Liver (tissue), 10 donors: Measurements from ENCODE around the gene STK11IP. TPM values are rescaled to one million over a fixed set of nuclear protein-coding genes. Genes with fewer than 3 reads are reported as not detected.

Experiments
- DNase-seq: peaks from one replicate; pipeline ENCODE4 v3.0.0-alpha.2; 2017; ENCODE audit warnings: low spot score
- H3K27ac ChIP-seq, 2 donors: one replicate each; pipeline ENCODE4 v1.7.0; 2013; ENCODE audit warnings: inconsistent platforms in 2 of 2, low read length in 2 of 2, control low read depth in 1 of 2, low read depth in 1 of 2, mild to moderate bottlenecking in 1 of 2
- H3K27me3 ChIP-seq, 4 donors: one replicate each; pipeline versions ENCODE4 v1.6.1 to v1.7.0; 2013; ENCODE audit warnings: low read length in 3 of 4, inconsistent platforms in 1 of 4, mild to moderate bottlenecking in 1 of 4, moderate library complexity in 1 of 4; ENCODE audit not compliant: control insufficient read depth in 4 of 4, insufficient read depth in 4 of 4
- H3K36me3 ChIP-seq, 4 donors: one replicate each; pipeline versions ENCODE4 v1.6.1 to v1.7.0; 2013; ENCODE audit warnings: low read length in 3 of 4, mild to moderate bottlenecking in 3 of 4, low read depth in 1 of 4, moderate library complexity in 1 of 4; ENCODE audit not compliant: control insufficient read depth in 4 of 4, insufficient read depth in 3 of 4
- H3K4me1 ChIP-seq, 4 donors: one replicate each; pipeline versions ENCODE4 v1.6.1 to v1.7.0; 2013; ENCODE audit warnings: low read length in 3 of 4, mild to moderate bottlenecking in 3 of 4, moderate library complexity in 1 of 4; ENCODE audit not compliant: control insufficient read depth in 4 of 4, insufficient read depth in 4 of 4
- H3K4me3 ChIP-seq, 3 donors: one replicate each; pipeline versions ENCODE4 v1.6.1 to v1.7.0; 2013; ENCODE audit warnings: low read length in 3 of 3, control low read depth in 1 of 3, low read depth in 1 of 3, mild to moderate bottlenecking in 1 of 3
- H3K9ac ChIP-seq, 2 donors: one replicate each; pipeline ENCODE4 v1.7.0; 2013; ENCODE audit warnings: low read length in 2 of 2, mild to moderate bottlenecking in 2 of 2, moderate library complexity in 2 of 2, control low read depth in 1 of 2, low read depth in 1 of 2
- H3K9me3 ChIP-seq, 4 donors: one replicate each; pipeline versions ENCODE4 v1.6.1 to v1.7.0; 2013; ENCODE audit warnings: low read length in 3 of 4; ENCODE audit not compliant: control insufficient read depth in 4 of 4
- ATF3 ChIP-seq: IDR thresholded peaks from 2 replicates; pipeline ENCODE4 v1.6.1; 2016; ENCODE audit warnings: antibody characterized with exemption
- CTCF ChIP-seq: fragments of 150-350 bp; IDR thresholded peaks from 2 replicates; pipeline ENCODE4 v1.5.1; 2017; ENCODE audit warnings: improper control_type of control experiment, low read depth, low read length; ENCODE audit not compliant: missing input control
- FOXA1 ChIP-seq: IDR thresholded peaks from 2 replicates; pipeline ENCODE4 v1.6.1; 2016; ENCODE audit warnings: antibody characterized with exemption
- GABPA ChIP-seq, 2 donors: IDR thresholded peaks in 1 of 2; conservative IDR thresholded peaks in 1 of 2; 2 replicates each; pipeline ENCODE4 v1.6.1; 2016; ENCODE audit warnings: antibody characterized with exemption in 2 of 2, mild to moderate bottlenecking in 1 of 2, moderate library complexity in 1 of 2
- HNF4A ChIP-seq, 2 donors: conservative IDR thresholded peaks; 2 replicates each; pipeline ENCODE4 v1.6.1; 2016; ENCODE audit warnings: antibody characterized with exemption in 2 of 2, mild to moderate bottlenecking in 2 of 2
- MAX ChIP-seq: IDR thresholded peaks from 2 replicates; pipeline ENCODE4 v1.6.1; 2016; ENCODE audit warnings: antibody characterized with exemption
- NR2F2 ChIP-seq: IDR thresholded peaks from 2 replicates; pipeline ENCODE4 v1.6.1; 2016; ENCODE audit warnings: antibody characterized with exemption
- RXRA ChIP-seq, 2 donors: IDR thresholded peaks; 2 replicates each; pipeline ENCODE4 v1.6.1; 2017 to 2018; ENCODE audit warnings: antibody characterized with exemption in 2 of 2, mild to moderate bottlenecking in 1 of 2
- TAF1 ChIP-seq: conservative IDR thresholded peaks from 2 replicates; pipeline ENCODE4 v1.6.1; 2016; ENCODE audit warnings: antibody characterized with exemption, mild to moderate bottlenecking
- YY1 ChIP-seq: IDR thresholded peaks from 2 replicates; pipeline ENCODE4 v1.6.1; 2016; ENCODE audit warnings: antibody characterized with exemption, mild to moderate bottlenecking
- ZBTB33 ChIP-seq: IDR thresholded peaks from 2 replicates; pipeline ENCODE4 v1.6.1; 2016; ENCODE audit warnings: antibody characterized with exemption
- WGBS: extraction: QIAGEN DNeasy Blood & Tissue Kit; methylation state at CpG from one replicate; pipeline ENCODE4 v1.1.7; 2013; 5-methylcytosine and 5-hydroxymethylcytosine counted together
- polyA plus RNA-seq, 2 donors: library from polyadenylated mRNA; stranded (reverse) in 1 of 2; unstranded in 1 of 2; fragments of 200-250 nt in 1 of 2; fragments of >200 nt in 1 of 2; fragmentation: Nextera tagmentation in 1 of 2; extraction: Ambion mirVana in 1 of 2; gene quantifications; one replicate each; pipeline versions ENCODE4 v1.2.1 to v1.2.3, GENCODE V29; 2013 to 2015
- small RNA-seq: library from RNA; depleted of rRNA; stranded (forward); fragments of <200 nt; gene quantifications from one replicate; pipeline ENCODE3, GENCODE V24; 2014
- total RNA-seq, 2 donors: library from RNA; depleted of rRNA; stranded (reverse); fragments of >200 nt; gene quantifications; one replicate each; pipeline ENCODE4 v1.2.3, GENCODE V29; 2014
- donor health status: healthy.
- donor health status: healthy.
- donor health status: healthy.
- donor health status: healthy.
- donor health status: healthy.

STK11IP gene
- total and polyA plus RNA-seq, 4 donors, result 2.9 to 8.4 (median 6.4) TPM

- peaks cover 0 to 5% (median 2%) of the 10 kb centered on the region in 4 donors for H3K9me3 ChIP-seq
- H3K27ac ChIP-seq, result no peak overlapping the region
- no peaks in the 10 kb centered on the region for H3K4me1 ChIP-seq
- TF ChIP-seq YY1 (no peak), CTCF (no peak), GABPA (IDR thresholded peaks at IDR 0.05 in 1 of 2, conservative IDR thresholded peaks at IDR 0.05 in 1 of 2) (no peak), MAX (no peak), TAF1 (no peak)
- no peaks in the 10 kb centered on the region for H3K27me3 ChIP-seq
- 68% methylated on average over 4 of the region's 4 CpGs for WGBS
- DNase-seq, result no peak
- H3K36me3 ChIP-seq, result no peaks in the 10 kb centered on the region
- H3K9ac ChIP-seq, result no peak overlapping the region
- no peak overlapping the region for H3K4me3 ChIP-seq
Measured at GRCh38 chr2:219664944-219665343, 67.3 kb downstream of the STK11IP start.

GRCh38 chr2:219665926-219666325, 68.3 kb downstream of the STK11IP start:
- TF ChIP-seq HNF4A (conservative IDR thresholded peaks at IDR 0.05) (no peak), ZBTB33 (no peak), FOXA1 (no peak), TAF1 (no peak), ATF3 (no peak), RXRA (IDR thresholded peaks at IDR 0.05) (no peak), NR2F2 (no peak)
- Histone ChIP-seq H3K9me3 (peaks cover 0 to 5% (median 2%) of the 10 kb centered on the region in 4 donors), H3K9ac (no peak overlapping the region), H3K4me3 (no peak overlapping the region), H3K36me3 (no peaks in the 10 kb centered on the region), H3K27me3 (no peaks in the 10 kb centered on the region), H3K27ac (no peak overlapping the region), H3K4me1 (no peaks in the 10 kb centered on the region)
- 74% methylated on average over 6 of the region's 6 CpGs for WGBS
- no peak for DNase-seq

Small RNAs within 50 kb of the gene (small RNA-seq; reads per million reads assigned to genes)
- not detected for gene MIR3132
- not detected for gene RN7SKP213

Other genes starting within 250 kb of the STK11IP start
- 10 to 100 TPM; 25.8 to 58.4 TPM for gene DNPEP, start 209.9 kb upstream of the STK11IP start, total RNA-seq
- gene DNPEP, start 209.9 kb upstream of the STK11IP start, polyA plus RNA-seq, result 10 to 100 TPM; 41.0 to 50.5 TPM
- 10 to 100 TPM in 1 of 2 donors, under 1 TPM in 1; 0.23 to 50.0 TPM for gene DES, start 179.5 kb upstream of the STK11IP start, total RNA-seq
- gene DES, start 179.5 kb upstream of the STK11IP start, polyA plus RNA-seq, result 1 to 10 TPM in 1 of 2 donors, under 1 TPM in 1; 0.15 to 6.2 TPM
- gene SPEG, start 163.0 kb upstream of the STK11IP start, total RNA-seq, result under 1 TPM; 0.51 to 0.75 TPM
- under 1 TPM; 0.57 to 0.96 TPM for gene SPEG, start 163.0 kb upstream of the STK11IP start, polyA plus RNA-seq
- 10 to 100 TPM; 20.2 to 59.4 TPM for gene GMPPA, start 99.0 kb upstream of the STK11IP start, total RNA-seq
- gene GMPPA, start 99.0 kb upstream of the STK11IP start, polyA plus RNA-seq, result 10 to 100 TPM; 32.6 to 54.3 TPM
- gene ASIC4, start 83.4 kb upstream of the STK11IP start, total RNA-seq, result 1 to 10 TPM in 1 of 2 donors, under 1 TPM in 1; 0.08 to 1.5 TPM
- not detected for gene ASIC4, start 83.4 kb upstream of the STK11IP start, polyA plus RNA-seq
- 10 to 100 TPM; 26.5 to 85.2 TPM for gene CHPF, start 54.0 kb upstream of the STK11IP start, total RNA-seq
- gene CHPF, start 54.0 kb upstream of the STK11IP start, polyA plus RNA-seq, result 100 to 1,000 TPM in 1 of 2 donors, 10 to 100 TPM in 1; 31.1 to 135 TPM
- 1 to 10 TPM; 1.1 to 1.8 TPM for gene TMEM198, start 53.8 kb upstream of the STK11IP start, total RNA-seq
- gene TMEM198, start 53.8 kb upstream of the STK11IP start, polyA plus RNA-seq, result 1 to 10 TPM in 1 of 2 donors, under 1 TPM in 1; 0.74 to 1.9 TPM
- 10 to 100 TPM; 23.6 to 35.3 TPM for gene OBSL1, start 26.3 kb upstream of the STK11IP start, total RNA-seq
- gene OBSL1, start 26.3 kb upstream of the STK11IP start, polyA plus RNA-seq, result 10 to 100 TPM; 14.2 to 30.9 TPM
- gene INHA, start 25.5 kb upstream of the STK11IP start, total RNA-seq, result under 1 TPM; 0.08 to 0.14 TPM
- under 1 TPM; 0.03 to 0.15 TPM for gene INHA, start 25.5 kb upstream of the STK11IP start, polyA plus RNA-seq
- under 1 TPM; 0.08 to 0.19 TPM for gene SLC4A3, start 29.8 kb downstream of the STK11IP start, total RNA-seq
- under 1 TPM; 0.08 TPM for gene SLC4A3, start 29.8 kb downstream of the STK11IP start, polyA plus RNA-seq